ENCODE measurements around the gene EGR1. TPM values are rescaled to one million over a fixed set of nuclear protein-coding genes. Genes with fewer than 3 reads are reported as not detected.
A peak's percentile ranks its signal among the peaks of the same experiment; 100 is the strongest.

Gene EGR1
- total RNA-seq, 2 experiments from 2014 or later, result 5.7 to 6.2 TPM

DNA sequence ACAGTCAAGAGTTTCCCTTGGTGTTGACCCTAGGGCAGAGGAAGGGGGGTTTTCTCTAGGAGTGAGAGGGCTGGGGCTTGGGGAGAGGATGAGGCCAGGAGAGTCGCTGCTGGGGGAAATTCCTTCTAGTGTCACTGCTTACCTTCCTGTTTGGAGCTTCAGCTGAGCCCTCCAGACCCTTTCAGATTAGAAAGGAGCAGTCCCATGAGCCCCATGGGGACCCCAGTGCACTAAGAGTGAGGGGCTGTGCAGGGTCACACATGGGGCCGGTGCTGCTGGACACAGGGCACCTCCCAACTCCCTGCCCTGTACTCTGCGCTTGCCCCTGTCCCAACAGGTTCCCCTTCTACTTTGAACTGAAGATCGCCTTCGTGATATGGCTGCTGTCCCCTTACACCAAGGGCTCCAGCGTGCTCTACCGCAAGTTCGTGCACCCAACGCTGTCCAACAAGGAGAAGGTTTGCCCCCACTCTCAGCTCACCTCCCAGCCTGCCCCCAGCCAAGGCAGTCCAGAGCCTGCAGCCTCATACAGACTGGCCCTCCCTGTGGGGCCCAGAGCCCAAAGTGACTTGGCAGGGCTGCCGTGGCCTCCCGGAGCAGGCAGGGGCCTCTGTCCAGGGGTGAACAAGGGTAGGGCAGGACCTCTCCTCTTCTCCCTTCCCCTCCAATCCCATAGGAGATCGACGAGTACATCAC lies 21.1 kb upstream of the EGR1 start:
- Mint-ChIP-seq H3K9me3 (no peaks in the 10 kb centered on the region), H3K27me3 (no peaks in the 10 kb centered on the region), H3K36me3 (ENCODE audit: low read depth) (no peaks in the 10 kb centered on the region), H3K4me1 (ENCODE audit: low read depth) (peaks cover 8% of the 10 kb centered on the region), H3K27ac (no peak overlapping the region), H3K4me3 (no peak overlapping the region)
- Histone ChIP-seq H3K27me3 (ENCODE audit: control insufficient read depth in 1 of 2, insufficient read depth in 2 of 2, low read length in 2 of 2) (peaks cover 0 to 3% of the 10 kb centered on the region in 2 experiments), H3K4me3 (ENCODE audit: low read length) (no peak overlapping the region), H3K27ac (ENCODE audit: low read depth in 1 of 2, low read length in 2 of 2) (no peak overlapping the region), H3K9me3 (ENCODE audit: control insufficient read depth in 1 of 2, insufficient read depth in 1 of 2, low read length in 2 of 2) (no peaks in the 10 kb centered on the region), H3K4me1 (ENCODE audit: insufficient read depth, low read length) (peaks cover 6% of the 10 kb centered on the region), H3K36me3 (ENCODE audit: insufficient read depth, low read length) (no peaks in the 10 kb centered on the region)
- intact Hi-C loops (cut with DNase I, micrococcal nuclease), result no loop called here
- ATAC-seq (ENCODE audit: poor library complexity) (no peak), DNase-seq (no peak)
- no peak for TF ChIP-seq CTCF (IDR thresholded peaks at IDR 0.05)
- ChIA-PET POLR2A (no interaction called here), CTCF (no interaction called here)

DNA sequence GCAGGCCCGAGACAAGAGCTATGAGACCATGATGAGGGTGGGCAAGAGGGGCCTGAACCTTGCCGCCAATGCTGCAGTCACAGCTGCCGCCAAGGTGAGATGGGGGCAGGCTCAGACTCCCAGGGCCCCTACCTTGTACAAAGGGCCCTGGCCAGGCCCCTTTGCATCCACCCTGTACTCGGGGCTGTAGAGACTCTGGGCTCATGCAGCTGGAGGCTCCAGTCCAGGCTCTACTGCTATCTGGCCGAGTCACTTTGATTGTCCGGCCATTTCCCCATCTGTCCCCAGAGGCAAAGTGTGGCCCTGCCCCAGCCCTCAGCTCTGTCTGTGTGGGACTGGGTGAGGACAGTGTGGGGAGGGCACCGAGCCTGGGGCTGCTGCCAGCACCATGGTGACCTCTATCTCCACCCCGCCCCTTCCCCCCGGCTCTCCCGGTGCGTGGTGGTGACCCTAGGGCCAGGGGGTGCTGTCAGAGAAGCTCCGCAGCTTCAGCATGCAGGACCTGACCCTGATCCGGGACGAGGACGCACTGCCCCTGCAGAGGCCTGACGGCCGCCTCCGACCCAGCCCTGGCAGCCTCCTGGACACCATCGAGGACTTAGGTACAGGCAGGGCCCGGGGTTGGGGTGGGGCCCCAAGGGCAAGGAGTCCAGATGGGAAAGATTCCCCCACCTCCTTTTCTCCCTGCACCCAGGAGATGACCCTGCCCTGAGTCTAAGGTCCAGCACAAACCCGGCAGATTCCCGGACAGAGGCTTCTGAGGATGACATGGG lies 20.3 kb upstream of the EGR1 start:
- no peak for TF ChIP-seq CTCF (IDR thresholded peaks at IDR 0.05)
- H3K27ac Mint-ChIP-seq, result no peak overlapping the region

DNA sequence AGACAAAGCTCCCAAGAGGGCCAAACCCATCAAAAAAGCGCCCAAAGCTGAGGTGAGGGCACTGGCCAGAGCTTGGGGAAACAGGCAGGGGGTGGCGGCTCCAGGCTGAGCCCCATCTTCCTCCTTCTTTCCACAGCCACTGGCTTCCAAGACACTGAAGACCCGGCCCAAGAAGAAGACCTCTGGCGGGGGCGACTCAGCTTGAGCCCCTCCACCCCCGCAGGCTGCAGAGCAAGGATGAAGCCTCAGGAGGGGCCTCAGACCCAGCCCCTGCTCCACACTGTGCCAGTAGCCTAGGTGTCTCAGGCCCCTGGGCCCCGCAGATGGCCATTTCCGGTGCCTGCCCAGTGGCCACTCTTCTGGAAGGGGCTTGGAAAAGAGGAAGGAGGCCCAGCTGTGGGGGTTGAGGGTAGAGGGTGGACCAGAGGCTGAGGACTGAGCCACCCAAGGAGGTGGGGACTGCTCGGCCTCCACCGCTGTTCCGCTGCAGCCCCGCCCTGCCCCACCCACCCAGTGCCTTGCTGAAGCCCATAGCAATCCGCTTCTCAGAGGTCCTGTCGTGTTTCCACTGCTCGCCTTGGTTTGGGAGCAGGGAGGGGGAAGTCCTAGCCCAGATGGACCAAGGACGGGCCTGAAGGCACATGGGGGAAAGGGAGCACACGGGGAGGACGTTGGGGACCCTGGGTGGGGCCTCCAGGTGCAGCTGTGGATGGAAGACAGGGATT lies 19.6 kb upstream of the EGR1 start:
- Mint-ChIP-seq H3K36me3 (ENCODE audit: low read depth) (no peaks in the 10 kb centered on the region), H3K9me3 (no peaks in the 10 kb centered on the region), H3K4me1 (ENCODE audit: low read depth) (peaks cover 6% of the 10 kb centered on the region), H3K27ac (no peak overlapping the region), H3K4me3 (no peak overlapping the region), H3K27me3 (no peaks in the 10 kb centered on the region)
- peaks cover 10% of the 10 kb centered on the region for H3K4me1 ChIP-seq (ENCODE audit: insufficient read depth, low read length)
- no peaks in the 10 kb centered on the region for H3K9me3 ChIP-seq (ENCODE audit: control insufficient read depth in 1 of 2, insufficient read depth in 1 of 2, low read length in 2 of 2)
- no peaks in the 10 kb centered on the region for H3K36me3 ChIP-seq (ENCODE audit: insufficient read depth, low read length)
- H3K27me3 ChIP-seq (ENCODE audit: control insufficient read depth in 1 of 2, insufficient read depth in 2 of 2, low read length in 2 of 2), result no peaks in the 10 kb centered on the region
- DNase-seq, result no peak
- no peak for ATAC-seq (ENCODE audit: poor library complexity)
- no peak overlapping the region for H3K4me3 ChIP-seq (ENCODE audit: low read length)
- intact Hi-C loops (cut with DNase I, micrococcal nuclease), result no loop called here
- H3K27ac ChIP-seq (ENCODE audit: low read depth in 1 of 2, low read length in 2 of 2), result no peak overlapping the region
- ChIA-PET POLR2A (no interaction called here), CTCF (no interaction called here)
- no peak for TF ChIP-seq CTCF (IDR thresholded peaks at IDR 0.05)

More for the DNA sequence above, 20.3 kb upstream of the EGR1 start:
- Mint-ChIP-seq H3K9me3 (no peaks in the 10 kb centered on the region), H3K4me1 (ENCODE audit: low read depth) (peaks cover 7% of the 10 kb centered on the region), H3K27me3 (no peaks in the 10 kb centered on the region), H3K36me3 (ENCODE audit: low read depth) (no peaks in the 10 kb centered on the region), H3K4me3 (no peak overlapping the region)
- ATAC-seq (ENCODE audit: poor library complexity), result no peak
- peaks cover 5% of the 10 kb centered on the region for H3K4me1 ChIP-seq (ENCODE audit: insufficient read depth, low read length)
- ChIA-PET POLR2A (no interaction called here), CTCF (no interaction called here)
- no peaks in the 10 kb centered on the region for H3K27me3 ChIP-seq (ENCODE audit: control insufficient read depth in 1 of 2, insufficient read depth in 2 of 2, low read length in 2 of 2)
- DNase-seq, result peak in 1 of 14 experiments; percentile 16
- H3K27ac ChIP-seq (ENCODE audit: low read depth in 1 of 2, low read length in 2 of 2), result no peak overlapping the region
- H3K9me3 ChIP-seq (ENCODE audit: control insufficient read depth in 1 of 2, insufficient read depth in 1 of 2, low read length in 2 of 2), result no peaks in the 10 kb centered on the region
- H3K36me3 ChIP-seq (ENCODE audit: insufficient read depth, low read length), result no peaks in the 10 kb centered on the region
- intact Hi-C loops (cut with DNase I, micrococcal nuclease), result no loop called here
- H3K4me3 ChIP-seq (ENCODE audit: low read length), result no peak overlapping the region

Measured in CD4-positive, alpha-beta T cell (primary cell).